ENCODE data around the gene IL18BP. TPM values are rescaled to one million over a fixed set of nuclear protein-coding genes. Genes with fewer than 3 reads are reported as not detected.
A peak's percentile ranks its signal among the peaks of the same experiment; 100 is the strongest.

Gene IL18BP
- total and polyA plus RNA-seq, 2 of the 13 experiments (the other 11 are each of a cell fraction or from before 2014, with no cell fraction given), result 4.1 to 12.8 TPM

GRCh38 chr11:72039031-72039855 lies 40.5 kb downstream of the IL18BP start (continued):
- no peak for TF ChIP-seq SRY (CRISPR knock-in tag; IDR thresholded peaks at IDR 0.05)
- TF ChIP-seq HNF4A (CRISPR knock-in tag; IDR thresholded peaks at IDR 0.05), result peak; percentile 30
- TF ChIP-seq ZBTB14 (CRISPR knock-in tag; IDR thresholded peaks at IDR 0.05), result no peak

- Histone ChIP-seq H3K79me2 (ENCODE audit: insufficient read depth, low read length) (peaks cover 63% of the 10 kb centered on the region), H2AFZ (ENCODE audit: low read length) (no peak overlapping the region), H3K9me3 (ENCODE audit: low read length) (no peaks in the 10 kb centered on the region), H3K27ac (ENCODE audit: extremely low read length, insufficient read depth, low read length) (peak overlapping the region; percentile 86), H3K9ac (ENCODE audit: insufficient read depth, low read depth, low read length) (peak overlapping the region; percentile 76), H3K4me3 (replicated peaks in 1 of 3; ENCODE audit: insufficient read depth in 1 of 3, low read depth in 2 of 3, low read length in 3 of 3) (peak overlapping the region; percentile 56 to 77 (median 62)), H3K4me2 (ENCODE audit: low read depth, low read length) (peak overlapping the region; percentile 97), H3K27me3 (ENCODE audit: control insufficient read depth in 1 of 2, insufficient read depth in 2 of 2, low read length in 2 of 2) (no peaks in the 10 kb centered on the region; a peak in 1 of 5 replicates), H3K36me3 (replicated peaks in 1 of 2; ENCODE audit: control insufficient read depth in 1 of 2, insufficient read depth in 2 of 2, low read length in 2 of 2) (peaks cover 2 to 8% of the 10 kb centered on the region in 2 experiments; a peak in 3 of 5 replicates), H4K20me1 (ENCODE audit: insufficient read depth, low read length) (no peaks in the 10 kb centered on the region), H3K4me1 (ENCODE audit: insufficient read depth, low read length) (peaks cover 54% of the 10 kb centered on the region)
- in situ Hi-C loops (cut with HindIII; ENCODE audit: extremely low pct_ligation_motif_present, low pct_unique_long_range_greater_than_20kb) (no loop called here), intact Hi-C loops (cut with micrococcal nuclease; ENCODE audit: unreplicated experiment) (no loop called here)
- TF ChIP-seq PCBP1 (IDR thresholded peaks at IDR 0.05; ENCODE audit: borderline replicate concordance, low read depth, low read length) (no peak), ZNF362 (CRISPR knock-in tag; IDR thresholded peaks at IDR 0.05; ENCODE audit: borderline replicate concordance) (no peak), ZNF615 (CRISPR knock-in tag; IDR thresholded peaks at IDR 0.05; ENCODE audit: borderline replicate concordance) (no peak), ZNF749 (CRISPR knock-in tag; IDR thresholded peaks at IDR 0.05; ENCODE audit: borderline replicate concordance) (no peak), IRX3 (CRISPR knock-in tag; IDR thresholded peaks at IDR 0.05; ENCODE audit: borderline replicate concordance, low read depth) (no peak), POGK (CRISPR knock-in tag; conservative IDR thresholded peaks at IDR 0.05) (peak; percentile 5; the same call in 1 of the 2 replicates), SNAPC2 (CRISPR knock-in tag; IDR thresholded peaks at IDR 0.05) (0 out of 2 replicates have a peak, but pooled peaks have one; percentile 57), NCOA1 (CRISPR knock-in tag; IDR thresholded peaks at IDR 0.05) (no peak), DRAP1 (CRISPR knock-in tag; IDR thresholded peaks at IDR 0.05) (no peak), ZFY (CRISPR knock-in tag; IDR thresholded peaks at IDR 0.05) (no peak)
- DNase-seq (ENCODE audit: low spot score), result no peak
- WGBS (ENCODE audit: low lambda C conversion rate), result 68% methylated on average over 5 of the region's 6 CpGs
- POLR2A ChIA-PET, result interaction anchor here (0.7 to 4.1 kb wide), 20 partner anchors 7 to 111 kb away, joined by 3 to 37 read pairs (median 7); partner anchors contain the start of genes ANAPC15, LAMTOR1, LRRC51 and RNF121
- FAIRE-seq, result no peak
- no peak for ATAC-seq
- CTCF ChIA-PET (ENCODE audit: low intra/inter-chr PET ratio, low total read pairs), result no interaction called here
- BruUV-seq (replicated peaks), result no TSS peak
These were observed 41.2 kb downstream of the IL18BP start for GRCh38 chr11:72039856-72040401.
